Muscle of leg (tissue), 11 donors: ENCODE data around the gene GMDS. TPM values are rescaled to one million over a fixed set of nuclear protein-coding genes. Genes with fewer than 3 reads are reported as not detected.

ENCODE experiments used
- DNase-seq: peaks from one replicate; pipeline ENCODE4 v3.0.0; 2013
- H3K27ac ChIP-seq: one replicate; pipeline ENCODE4 v1.5.1; 2013; ENCODE audit warnings: mild to moderate bottlenecking, low read length, control low read depth
- H3K27me3 ChIP-seq: one replicate; pipeline ENCODE4 v1.6.1; 2013; ENCODE audit warnings: low read length; ENCODE audit not compliant: control insufficient read depth, insufficient read depth
- H3K36me3 ChIP-seq: one replicate; pipeline ENCODE4 v1.6.1; 2013; ENCODE audit warnings: low read length; ENCODE audit not compliant: control insufficient read depth, insufficient read depth
- H3K4me1 ChIP-seq: one replicate; pipeline ENCODE4 v1.6.1; 2013; ENCODE audit warnings: low read length; ENCODE audit not compliant: control insufficient read depth, insufficient read depth
- H3K4me3 ChIP-seq: one replicate; pipeline ENCODE4 v1.5.1; 2013; ENCODE audit warnings: low read length, control low read depth
- H3K9me3 ChIP-seq: replicated peaks from 2 replicates; pipeline ENCODE4 v1.6.1; 2013; ENCODE audit warnings: low read depth, low read length; ENCODE audit not compliant: control insufficient read depth
- WGBS: methylation state at CpG from one replicate; pipeline ENCODE4 v1.1.5; 2013; ENCODE audit warnings: missing lambda C conversion rate; ENCODE audit not compliant: insufficient coverage; 5-methylcytosine and 5-hydroxymethylcytosine counted together
- polyA plus RNA-seq, 8 donors: library from polyadenylated mRNA; unstranded; fragments of 120-200 nt; gene quantifications; one replicate each; pipeline versions ENCODE4 v1.2.1 to v1.2.3, GENCODE V29; 2013; ENCODE audit warnings: inconsistent platforms in 1 of 8, low replicate concordance in 1 of 8; ENCODE audit not compliant: insufficient read length in 8 of 8, insufficient read depth in 1 of 8
- total RNA-seq: library from RNA; stranded (reverse); fragments of 120-200 nt; gene quantifications from one replicate; pipeline ENCODE4 v1.2.4, GENCODE V29; 2013

Gene GMDS
- total and polyA plus RNA-seq, 9 donors = 3.9 to 17.0 (median 11.9) TPM

GRCh38 chr6:1798965-1799325, 446.5 kb downstream of the GMDS start:
- no CpG with 5 or more reads among the region's 8 CpGs for WGBS
- Histone ChIP-seq H3K27ac (no peak overlapping the region), H3K4me1 (peaks cover 9% of the 10 kb centered on the region), H3K4me3 (no peak overlapping the region), H3K36me3 (no peaks in the 10 kb centered on the region), H3K27me3 (no peaks in the 10 kb centered on the region), H3K9me3 (no peaks in the 10 kb centered on the region)
- no peak for DNase-seq

GRCh38 chr6:1798303-1798964, 447.0 kb downstream of the GMDS start:
- no peak for DNase-seq
- 75% methylated on average over 9 of the region's 9 CpGs for WGBS
- H3K27ac ChIP-seq = no peak overlapping the region
- H3K9me3 ChIP-seq = no peaks in the 10 kb centered on the region
- H3K4me3 ChIP-seq = no peak overlapping the region
- H3K27me3 ChIP-seq = no peaks in the 10 kb centered on the region
- H3K4me1 ChIP-seq = peaks cover 9% of the 10 kb centered on the region
- H3K36me3 ChIP-seq = no peaks in the 10 kb centered on the region

- Histone ChIP-seq H3K9me3 (no peaks in the 10 kb centered on the region), H3K4me3 (no peak overlapping the region), H3K27me3 (no peaks in the 10 kb centered on the region), H3K27ac (peak overlapping the region; percentile 29), H3K36me3 (no peaks in the 10 kb centered on the region), H3K4me1 (peaks cover 7% of the 10 kb centered on the region)
- no peak for DNase-seq
- no CpG with 5 or more reads among the region's 1 CpG for WGBS
Observed at GRCh38 chr6:1797801-1798200, 447.6 kb downstream of the GMDS start.

GRCh38 chr6:1796706-1797529, 448.5 kb downstream of the GMDS start:
- no peaks in the 10 kb centered on the region for H3K36me3 ChIP-seq
- WGBS = 87% methylated on average over 2 of the region's 8 CpGs
- no peak overlapping the region for H3K27ac ChIP-seq
- no peaks in the 10 kb centered on the region for H3K9me3 ChIP-seq
- no peaks in the 10 kb centered on the region for H3K27me3 ChIP-seq
- peaks cover 3% of the 10 kb centered on the region for H3K4me1 ChIP-seq
- no peak overlapping the region for H3K4me3 ChIP-seq
- no peak for DNase-seq

GRCh38 chr6:1795910-1796309, 449.5 kb downstream of the GMDS start:
- 29% methylated on average over 1 of the region's 4 CpGs for WGBS
- peak; percentile 37 for DNase-seq

GRCh38 chr6:1792989-1793388, 452.4 kb downstream of the GMDS start:
- no peak for DNase-seq
- 48% methylated on average over 2 of the region's 3 CpGs for WGBS
- no peaks in the 10 kb centered on the region for H3K36me3 ChIP-seq

More at GRCh38 chr6:1795910-1796309, 449.5 kb downstream of the GMDS start:
- Histone ChIP-seq H3K4me3 (no peak overlapping the region), H3K27me3 (no peaks in the 10 kb centered on the region), H3K36me3 (no peaks in the 10 kb centered on the region), H3K4me1 (peaks cover 2% of the 10 kb centered on the region), H3K27ac (no peak overlapping the region), H3K9me3 (no peaks in the 10 kb centered on the region)

GRCh38 chr6:1790684-1791083, 454.7 kb downstream of the GMDS start:
- DNase-seq = no peak
- WGBS = 86% methylated on average over 1 of the region's 3 CpGs

More at GRCh38 chr6:1792989-1793388, 452.4 kb downstream of the GMDS start:
- no peaks in the 10 kb centered on the region for H3K27me3 ChIP-seq
- H3K27ac ChIP-seq = no peak overlapping the region
- H3K9me3 ChIP-seq = no peaks in the 10 kb centered on the region
- H3K4me1 ChIP-seq = no peaks in the 10 kb centered on the region
- H3K4me3 ChIP-seq = no peak overlapping the region

GRCh38 chr6:1789092-1789491, 456.3 kb downstream of the GMDS start:
- no peak for DNase-seq
- no peak overlapping the region for H3K4me3 ChIP-seq
- H3K36me3 ChIP-seq = no peaks in the 10 kb centered on the region
- 61% methylated on average over 3 of the region's 4 CpGs for WGBS
- no peak overlapping the region for H3K27ac ChIP-seq
- no peaks in the 10 kb centered on the region for H3K9me3 ChIP-seq
- no peaks in the 10 kb centered on the region for H3K27me3 ChIP-seq
- H3K4me1 ChIP-seq = peaks cover 2% of the 10 kb centered on the region

More at GRCh38 chr6:1790684-1791083, 454.7 kb downstream of the GMDS start:
- no peaks in the 10 kb centered on the region for H3K27me3 ChIP-seq
- H3K36me3 ChIP-seq = no peaks in the 10 kb centered on the region
- no peak overlapping the region for H3K27ac ChIP-seq
- no peaks in the 10 kb centered on the region for H3K9me3 ChIP-seq
- H3K4me3 ChIP-seq = no peak overlapping the region
- no peaks in the 10 kb centered on the region for H3K4me1 ChIP-seq

- Histone ChIP-seq H3K9me3 (no peaks in the 10 kb centered on the region), H3K27ac (no peak overlapping the region), H3K4me3 (no peak overlapping the region), H3K4me1 (peaks cover 2% of the 10 kb centered on the region), H3K27me3 (no peaks in the 10 kb centered on the region), H3K36me3 (no peaks in the 10 kb centered on the region)
- peak; percentile 62 for DNase-seq
- 62% methylated on average over 7 of the region's 8 CpGs for WGBS
Observed at GRCh38 chr6:1787894-1788293, 457.5 kb downstream of the GMDS start.
